Measurements from ENCODE around the gene CDK5. TPM values are rescaled to one million over a fixed set of nuclear protein-coding genes. Genes with fewer than 3 reads are reported as not detected.

CDK5 gene
- total RNA-seq, 1 donor from 2014 or later: 15.8 TPM

DNA sequence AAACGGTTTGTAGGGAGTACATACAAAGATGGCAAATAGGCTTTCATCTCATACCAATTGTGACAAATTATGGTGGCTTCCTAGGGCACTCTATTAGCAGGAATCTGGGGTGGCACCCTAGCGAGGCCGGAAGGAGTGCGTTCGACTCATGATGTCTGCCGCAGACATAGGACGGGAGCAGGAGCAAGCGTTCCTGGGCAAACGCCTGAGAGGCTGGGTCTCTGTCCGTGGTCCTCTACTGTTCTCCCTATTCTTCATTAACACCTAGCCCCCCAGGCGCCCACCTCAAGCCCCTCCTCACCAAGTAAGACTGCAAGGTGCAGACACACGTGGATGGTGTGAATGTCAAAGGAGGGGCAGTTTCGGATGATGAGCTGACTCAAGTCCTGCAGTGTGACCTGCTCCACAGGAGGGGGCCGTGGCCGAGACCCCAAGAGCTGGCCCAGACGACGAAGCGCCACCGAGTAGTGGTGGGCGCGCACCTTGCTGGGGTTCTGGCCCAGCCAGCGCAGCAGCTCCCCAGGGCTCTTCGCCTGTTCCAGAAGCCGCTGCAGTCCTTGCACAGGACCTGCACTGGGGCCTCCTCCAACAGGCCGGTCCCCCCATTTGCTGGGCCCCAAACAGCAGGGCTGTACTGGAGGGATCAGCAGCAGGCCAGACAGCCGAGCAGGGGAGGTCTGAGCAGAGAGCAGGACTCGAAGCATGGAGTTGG, 21.7 kb upstream of the CDK5 start:
- TF ChIP-seq, protein P1, sequence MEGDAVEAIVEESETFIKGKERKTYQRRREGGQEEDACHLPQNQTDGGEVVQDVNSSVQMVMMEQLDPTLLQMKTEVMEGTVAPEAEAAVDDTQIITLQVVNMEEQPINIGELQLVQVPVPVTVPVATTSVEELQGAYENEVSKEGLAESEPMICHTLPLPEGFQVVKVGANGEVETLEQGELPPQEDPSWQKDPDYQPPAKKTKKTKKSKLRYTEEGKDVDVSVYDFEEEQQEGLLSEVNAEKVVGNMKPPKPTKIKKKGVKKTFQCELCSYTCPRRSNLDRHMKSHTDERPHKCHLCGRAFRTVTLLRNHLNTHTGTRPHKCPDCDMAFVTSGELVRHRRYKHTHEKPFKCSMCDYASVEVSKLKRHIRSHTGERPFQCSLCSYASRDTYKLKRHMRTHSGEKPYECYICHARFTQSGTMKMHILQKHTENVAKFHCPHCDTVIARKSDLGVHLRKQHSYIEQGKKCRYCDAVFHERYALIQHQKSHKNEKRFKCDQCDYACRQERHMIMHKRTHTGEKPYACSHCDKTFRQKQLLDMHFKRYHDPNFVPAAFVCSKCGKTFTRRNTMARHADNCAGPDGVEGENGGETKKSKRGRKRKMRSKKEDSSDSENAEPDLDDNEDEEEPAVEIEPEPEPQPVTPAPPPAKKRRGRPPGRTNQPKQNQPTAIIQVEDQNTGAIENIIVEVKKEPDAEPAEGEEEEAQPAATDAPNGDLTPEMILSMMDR (IDR thresholded peaks at IDR 0.05): no peak
- peaks cover 24 to 30% of the 10 kb centered on the region in 2 donors for H3K4me1 ChIP-seq
- no peaks in the 10 kb centered on the region for H3K27me3 ChIP-seq
- H3K4me3 ChIP-seq: peak overlapping the region; percentile 75 to 87
- H3K27ac ChIP-seq: peak overlapping the region in 1 of 2 donors; percentile 95
- no peaks in the 10 kb centered on the region for H3K9me3 ChIP-seq
- DNase-seq (ENCODE audit: low spot score in 2 of 2): peak in 1 of 2 donors; percentile 61
- H3K36me3 ChIP-seq: peaks cover 16 to 29% of the 10 kb centered on the region in 2 donors
- intact Hi-C loops (cut with DNase I): no loop called here

DNA sequence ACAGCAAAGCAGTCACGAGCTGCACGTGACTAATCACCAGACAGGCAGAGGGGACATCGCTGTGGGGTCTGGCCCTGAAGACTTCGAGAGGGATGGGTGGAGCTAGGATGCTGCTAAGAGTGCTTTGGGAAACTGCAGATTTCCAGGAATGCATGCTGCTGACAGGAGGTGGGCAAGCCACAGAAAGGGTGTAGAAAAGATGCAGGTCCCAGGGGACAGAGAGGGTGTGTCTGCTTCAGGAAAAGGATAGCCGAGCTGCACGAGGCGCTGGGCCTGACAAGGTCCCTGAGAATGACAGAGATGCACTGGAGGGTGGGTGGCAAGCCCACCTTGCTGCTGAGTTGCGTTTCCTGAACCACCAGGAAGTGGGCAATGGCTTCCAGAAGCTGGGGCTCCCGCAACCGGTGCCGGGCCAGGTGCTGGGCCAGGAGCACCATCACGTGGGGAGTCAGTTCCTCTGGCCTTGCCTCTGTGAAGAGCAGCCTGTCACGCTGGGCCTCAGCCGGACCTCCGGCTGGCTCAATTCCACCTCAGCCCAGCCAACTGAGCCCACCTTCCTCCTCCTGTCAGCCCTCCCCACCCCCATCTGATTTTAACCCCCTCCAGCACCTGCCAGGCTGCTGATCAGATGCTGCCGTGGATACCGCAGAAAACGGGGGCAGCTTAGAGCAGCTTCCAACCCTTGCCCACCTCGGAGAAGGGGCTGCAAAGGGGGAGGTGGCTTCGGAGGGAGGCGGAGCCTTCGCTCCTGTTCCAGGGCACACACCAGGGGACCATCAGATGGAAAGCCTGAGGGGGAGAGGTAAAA, 20.7 kb upstream of the CDK5 start:
- Histone ChIP-seq H3K27me3 (no peaks in the 10 kb centered on the region), H3K4me1 (peaks cover 24 to 26% of the 10 kb centered on the region in 2 donors), H3K36me3 (peaks cover 25 to 38% of the 10 kb centered on the region in 2 donors), H3K27ac (peak overlapping the region in 1 of 2 donors; percentile 15), H3K9me3 (no peaks in the 10 kb centered on the region), H3K4me3 (no peak overlapping the region)
- DNase-seq (ENCODE audit: low spot score in 2 of 2): no peak
- TF ChIP-seq, protein P1 (IDR thresholded peaks at IDR 0.05): no peak
- intact Hi-C loops (cut with DNase I): no loop called here

DNA sequence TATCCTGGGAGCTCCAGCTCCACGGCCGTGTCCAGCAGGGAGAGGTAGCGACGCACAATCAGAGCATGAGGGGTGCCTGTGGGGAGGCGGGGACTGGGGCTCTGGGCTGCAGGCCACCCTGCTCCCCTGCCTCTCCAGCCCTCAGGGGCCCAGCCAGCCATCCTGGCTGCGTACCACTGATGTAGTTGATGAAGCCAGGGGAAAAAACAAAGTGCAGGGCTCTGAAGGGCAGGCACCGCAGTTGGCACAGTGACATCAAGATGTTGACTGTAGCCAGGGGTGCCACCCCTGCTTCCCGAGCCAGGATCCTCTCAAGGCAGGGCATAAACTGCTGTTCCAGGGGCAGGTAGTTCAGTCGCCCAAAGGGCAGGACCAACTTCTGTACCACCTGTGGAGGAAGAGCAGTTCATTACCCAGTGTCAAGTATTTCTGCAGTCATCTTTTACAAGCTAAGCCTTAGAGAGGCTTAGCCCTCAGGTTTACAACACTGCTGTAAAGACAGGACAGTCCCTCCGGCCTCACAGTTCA, 20.1 kb upstream of the CDK5 start:
- Histone ChIP-seq H3K4me1 (peaks cover 24 to 26% of the 10 kb centered on the region in 2 donors), H3K27me3 (no peaks in the 10 kb centered on the region), H3K4me3 (no peak overlapping the region), H3K9me3 (no peaks in the 10 kb centered on the region), H3K36me3 (peaks cover 28 to 45% of the 10 kb centered on the region in 2 donors), H3K27ac (peak overlapping the region in 1 of 2 donors; percentile 15)
- intact Hi-C loops (cut with DNase I): no loop called here
- DNase-seq (ENCODE audit: low spot score in 2 of 2): no peak
- TF ChIP-seq, protein P1 (IDR thresholded peaks at IDR 0.05): no peak

DNA sequence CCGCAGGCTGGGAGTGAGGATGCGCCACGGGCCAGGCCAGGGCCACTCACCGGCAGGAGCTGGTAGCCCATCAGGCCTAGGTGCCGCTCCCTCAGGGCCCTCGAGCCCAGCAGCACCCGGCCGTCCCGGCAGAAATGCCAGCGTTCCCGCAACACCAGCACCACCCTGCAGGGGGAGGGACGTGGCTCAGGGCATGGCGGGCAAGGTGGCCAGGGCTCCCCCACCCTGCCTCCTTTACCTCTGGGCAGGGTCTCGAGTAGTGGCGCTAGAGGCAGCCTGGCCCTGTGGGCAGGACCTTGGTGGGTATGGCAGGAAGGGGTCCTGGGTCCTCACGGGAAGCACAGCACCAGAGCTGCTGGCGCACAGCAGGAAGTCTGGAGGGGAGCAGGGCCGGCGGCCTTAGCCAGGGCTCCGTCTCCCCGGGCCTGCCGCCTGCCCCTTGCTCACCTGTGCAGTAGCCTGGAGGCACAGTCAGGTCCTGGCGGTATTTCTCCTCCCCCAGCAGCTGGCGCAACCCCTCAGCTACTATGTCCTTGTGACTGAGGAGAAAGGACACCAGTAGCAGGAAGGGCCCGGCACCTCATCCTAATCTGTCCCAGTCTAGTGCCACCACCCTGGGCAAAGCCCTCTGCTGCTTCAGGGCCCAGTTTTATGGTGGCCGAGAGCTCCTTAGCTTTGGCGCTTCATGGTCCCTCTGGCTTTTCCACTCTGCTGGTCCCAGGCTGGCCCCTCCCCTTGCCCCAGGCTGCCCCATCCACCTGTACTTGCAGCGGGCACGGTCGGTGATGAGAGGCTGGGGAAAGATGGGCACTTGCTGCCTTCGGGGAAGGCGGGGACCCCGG, 19.4 kb upstream of the CDK5 start:
- intact Hi-C loops (cut with DNase I): no loop called here
- Histone ChIP-seq H3K27ac (no peak overlapping the region), H3K27me3 (no peaks in the 10 kb centered on the region), H3K9me3 (no peaks in the 10 kb centered on the region), H3K4me1 (peaks cover 18 to 21% of the 10 kb centered on the region in 2 donors), H3K4me3 (no peak overlapping the region), H3K36me3 (peaks cover 35 to 52% of the 10 kb centered on the region in 2 donors)
- no peak for DNase-seq (ENCODE audit: low spot score in 2 of 2)
- TF ChIP-seq, protein P1 (IDR thresholded peaks at IDR 0.05): no peak

DNA sequence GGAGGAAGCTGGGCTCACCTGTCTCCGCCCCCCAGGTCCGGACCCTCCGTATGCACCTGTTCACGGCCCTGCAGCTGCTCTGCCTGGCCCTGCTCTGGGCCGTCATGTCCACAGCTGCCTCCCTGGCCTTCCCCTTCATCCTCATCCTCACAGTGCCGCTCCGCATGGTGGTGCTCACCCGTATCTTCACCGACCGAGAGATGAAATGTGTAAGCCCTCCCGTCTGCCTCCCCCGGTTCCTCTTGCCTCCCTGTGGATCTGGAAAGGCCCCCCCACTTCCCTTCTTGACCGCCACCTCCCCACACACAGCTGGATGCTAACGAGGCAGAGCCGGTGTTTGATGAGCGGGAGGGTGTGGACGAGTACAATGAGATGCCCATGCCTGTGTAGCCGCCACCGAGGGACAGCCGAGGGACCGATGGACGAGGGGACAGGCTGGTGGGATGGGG, 18.3 kb upstream of the CDK5 start:
- intact Hi-C loops (cut with DNase I): no loop called here
- Histone ChIP-seq H3K36me3 (peaks cover 46 to 63% of the 10 kb centered on the region in 2 donors), H3K4me1 (peaks cover 8 to 10% of the 10 kb centered on the region in 2 donors), H3K4me3 (no peak overlapping the region), H3K27me3 (no peaks in the 10 kb centered on the region), H3K27ac (no peak overlapping the region), H3K9me3 (no peaks in the 10 kb centered on the region)
- TF ChIP-seq, protein P1 (IDR thresholded peaks at IDR 0.05): no peak
- no peak for DNase-seq (ENCODE audit: low spot score in 2 of 2)

All from ascending aorta (tissue), 2 donors.